NB4 (cell line): Measurements from ENCODE around the gene TRIP10.
A peak's percentile ranks its signal among the peaks of the same experiment; 100 is the strongest.

ENCODE experiments used
- DNase-seq: peaks from one replicate; pipeline ENCODE4 v3.0.0; 2010; ENCODE audit warnings: low read depth
- H3K4me3 ChIP-seq: one replicate; pipeline ENCODE4 v1.5.1; 2011; ENCODE audit warnings: mild to moderate bottlenecking, low read depth, low read length, moderate library complexity
- MYC ChIP-seq: IDR thresholded peaks from 2 replicates; pipeline ENCODE4 v1.6.1; 2011; ENCODE audit warnings: low read depth, low read length
- POLR2A ChIP-seq: IDR thresholded peaks from 2 replicates; pipeline ENCODE4 v1.6.1; 2011; ENCODE audit warnings: mild to moderate bottlenecking; ENCODE audit not compliant: insufficient read length; ENCODE audit errors: extremely low read depth
- TF ChIP-seq, protein P1 (sequence below): IDR thresholded peaks from 2 replicates; pipeline ENCODE4 v1.6.1; 2011; ENCODE audit warnings: low read depth, low read length
- TF ChIP-seq, protein P2 (sequence below): IDR thresholded peaks from one replicate; pipeline ENCODE4 v1.5.1; 2012; ENCODE audit warnings: low read depth, low read length

TRIP10 gene

DNA sequence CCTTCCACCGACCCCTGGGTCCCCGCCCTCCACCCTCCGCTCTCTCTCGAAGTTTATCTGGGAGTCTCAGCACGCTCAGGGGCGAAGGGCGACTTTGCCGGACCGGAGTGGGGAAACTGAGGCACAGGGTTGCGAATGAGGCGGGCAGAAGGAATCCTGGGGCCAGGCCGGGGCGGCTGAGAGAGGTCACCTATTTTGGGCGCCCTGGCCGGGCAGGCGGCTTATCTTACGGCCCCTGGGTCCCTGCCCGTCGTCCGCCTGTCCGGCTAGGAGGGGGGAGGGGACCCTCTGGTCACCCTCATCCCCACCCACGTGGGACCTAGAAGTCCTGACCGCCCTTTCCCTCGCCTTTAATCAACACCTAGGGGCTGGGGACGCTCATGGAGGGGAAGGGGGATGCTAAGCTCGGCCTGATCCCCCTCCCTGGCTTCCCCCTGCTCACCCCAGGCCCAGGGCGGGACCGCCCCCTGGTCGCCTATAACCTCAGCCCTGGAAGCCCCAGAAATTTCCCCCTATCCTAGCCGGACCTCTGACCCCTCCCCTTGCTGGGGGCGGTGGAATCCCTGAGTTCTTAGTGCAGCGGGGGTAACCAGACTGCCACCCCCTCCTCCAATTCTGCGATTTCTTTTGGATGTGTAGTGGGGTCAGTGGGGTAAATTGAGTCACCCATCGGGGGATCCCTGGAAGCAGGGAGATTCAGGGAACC lies 556 bp downstream of the TRIP10 start:
- TF ChIP-seq POLR2A, result no peak
- TF ChIP-seq, protein P1, sequence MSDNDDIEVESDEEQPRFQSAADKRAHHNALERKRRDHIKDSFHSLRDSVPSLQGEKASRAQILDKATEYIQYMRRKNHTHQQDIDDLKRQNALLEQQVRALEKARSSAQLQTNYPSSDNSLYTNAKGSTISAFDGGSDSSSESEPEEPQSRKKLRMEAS, result 0 out of 2 replicates have a peak, but pooled peaks have one; percentile 18
- DNase-seq, result peak; percentile 37
- peak overlapping the region; percentile 51 for H3K4me3 ChIP-seq

DNA sequence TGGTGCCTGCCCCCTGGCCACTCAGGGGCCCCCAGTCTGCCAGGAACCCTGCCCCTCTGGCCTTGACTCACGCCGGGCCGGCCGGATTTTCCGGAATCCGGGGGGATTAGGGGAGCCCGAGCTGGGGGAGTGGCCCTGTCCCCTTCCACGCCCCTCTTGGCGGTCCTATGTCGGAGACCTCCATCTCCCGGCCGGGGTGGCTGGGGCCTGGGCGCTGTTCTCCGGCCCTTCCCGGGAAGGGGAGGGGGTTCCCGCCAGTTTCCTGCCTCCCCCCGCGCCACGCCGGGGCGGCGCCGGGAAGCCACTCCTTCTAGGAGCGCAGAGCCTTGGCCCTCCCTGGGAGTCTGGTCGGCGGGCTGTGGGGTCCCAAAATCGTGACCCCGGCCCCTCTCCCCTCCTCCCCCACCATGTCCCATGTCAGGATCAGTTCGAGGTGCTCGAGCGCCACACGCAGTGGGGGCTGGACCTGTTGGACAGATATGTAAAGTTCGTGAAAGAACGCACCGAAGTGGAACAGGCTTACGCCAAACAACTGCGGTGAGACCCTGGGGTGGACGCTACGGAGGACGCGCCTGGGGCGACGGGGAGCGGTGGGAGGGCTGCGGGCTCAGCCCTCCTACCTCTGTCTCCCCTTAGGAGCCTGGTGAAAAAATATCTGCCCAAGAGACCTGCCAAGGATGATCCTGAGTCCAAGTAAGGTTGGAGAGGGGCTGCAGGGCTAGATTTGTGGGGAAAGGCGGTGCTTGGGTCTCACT lies 1.3 kb downstream of the TRIP10 start:
- peak; percentile 46 for DNase-seq
- TF ChIP-seq POLR2A (no peak), MYC (no peak)
- TF ChIP-seq, protein P2, sequence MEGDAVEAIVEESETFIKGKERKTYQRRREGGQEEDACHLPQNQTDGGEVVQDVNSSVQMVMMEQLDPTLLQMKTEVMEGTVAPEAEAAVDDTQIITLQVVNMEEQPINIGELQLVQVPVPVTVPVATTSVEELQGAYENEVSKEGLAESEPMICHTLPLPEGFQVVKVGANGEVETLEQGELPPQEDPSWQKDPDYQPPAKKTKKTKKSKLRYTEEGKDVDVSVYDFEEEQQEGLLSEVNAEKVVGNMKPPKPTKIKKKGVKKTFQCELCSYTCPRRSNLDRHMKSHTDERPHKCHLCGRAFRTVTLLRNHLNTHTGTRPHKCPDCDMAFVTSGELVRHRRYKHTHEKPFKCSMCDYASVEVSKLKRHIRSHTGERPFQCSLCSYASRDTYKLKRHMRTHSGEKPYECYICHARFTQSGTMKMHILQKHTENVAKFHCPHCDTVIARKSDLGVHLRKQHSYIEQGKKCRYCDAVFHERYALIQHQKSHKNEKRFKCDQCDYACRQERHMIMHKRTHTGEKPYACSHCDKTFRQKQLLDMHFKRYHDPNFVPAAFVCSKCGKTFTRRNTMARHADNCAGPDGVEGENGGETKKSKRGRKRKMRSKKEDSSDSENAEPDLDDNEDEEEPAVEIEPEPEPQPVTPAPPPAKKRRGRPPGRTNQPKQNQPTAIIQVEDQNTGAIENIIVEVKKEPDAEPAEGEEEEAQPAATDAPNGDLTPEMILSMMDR, result no peak
- TF ChIP-seq, protein P1, result no peak

DNA sequence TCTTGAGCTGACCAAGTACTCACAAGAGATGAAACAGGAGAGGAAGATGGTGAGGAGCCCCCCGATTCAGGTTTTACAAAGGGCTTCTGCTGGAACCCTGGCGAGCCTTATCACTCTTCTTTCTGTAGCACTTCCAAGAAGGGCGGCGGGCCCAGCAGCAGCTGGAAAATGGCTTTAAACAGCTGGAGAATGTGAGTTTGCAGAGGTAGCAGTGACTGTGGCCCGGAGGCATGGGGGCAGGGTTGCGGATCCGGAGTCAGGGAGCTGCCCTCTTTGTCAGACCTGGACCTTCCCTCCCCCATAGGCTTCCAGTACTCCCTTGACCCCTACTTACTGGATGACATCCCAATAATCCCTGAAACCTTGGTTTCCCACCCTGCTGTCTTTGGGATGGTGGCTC lies 3.6 kb downstream of the TRIP10 start:
- no peak for DNase-seq
- TF ChIP-seq, protein P1, result no peak
- TF ChIP-seq POLR2A, result no peak
- TF ChIP-seq, protein P2, result no peak
- no peak for TF ChIP-seq MYC
- no peak overlapping the region for H3K4me3 ChIP-seq

More for the DNA sequence above, 1.3 kb downstream of the TRIP10 start:
- peak overlapping the region; percentile 51 for H3K4me3 ChIP-seq

DNA sequence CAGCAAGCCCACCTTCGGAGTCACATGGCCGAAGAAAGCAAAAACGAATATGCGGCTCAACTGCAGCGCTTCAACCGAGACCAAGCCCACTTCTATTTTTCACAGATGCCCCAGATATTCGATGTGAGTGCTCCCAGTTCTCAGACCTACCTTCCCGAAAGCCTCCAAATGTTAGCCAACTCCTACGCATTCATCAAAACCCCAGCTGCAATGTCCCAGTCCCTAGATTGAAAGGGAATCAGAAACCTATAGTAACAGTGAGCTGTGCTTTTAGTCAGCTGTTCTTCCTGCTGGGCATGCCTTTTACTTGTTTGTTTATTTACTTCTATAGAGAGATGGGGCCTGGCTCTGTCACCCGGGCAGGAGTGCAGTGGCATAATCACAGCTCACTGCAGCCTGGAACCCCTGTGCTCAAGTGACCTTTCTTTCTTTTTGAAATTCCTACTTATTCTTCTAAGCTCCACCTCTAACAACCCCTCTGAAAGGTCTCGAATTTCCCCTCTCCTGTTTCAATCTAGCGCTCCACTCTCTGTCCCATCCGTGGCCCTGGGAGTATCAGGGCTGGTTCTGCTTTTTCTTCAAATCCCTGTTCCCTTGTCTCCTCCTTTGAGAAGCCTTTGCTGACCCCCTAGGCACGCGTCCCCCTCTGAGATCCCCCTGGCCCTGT lies 4.4 kb downstream of the TRIP10 start:
- H3K4me3 ChIP-seq, result no peak overlapping the region
- TF ChIP-seq, protein P1, result no peak
- TF ChIP-seq MYC, result no peak
- TF ChIP-seq, protein P2, result no peak
- TF ChIP-seq POLR2A, result no peak
- DNase-seq, result no peak

DNA sequence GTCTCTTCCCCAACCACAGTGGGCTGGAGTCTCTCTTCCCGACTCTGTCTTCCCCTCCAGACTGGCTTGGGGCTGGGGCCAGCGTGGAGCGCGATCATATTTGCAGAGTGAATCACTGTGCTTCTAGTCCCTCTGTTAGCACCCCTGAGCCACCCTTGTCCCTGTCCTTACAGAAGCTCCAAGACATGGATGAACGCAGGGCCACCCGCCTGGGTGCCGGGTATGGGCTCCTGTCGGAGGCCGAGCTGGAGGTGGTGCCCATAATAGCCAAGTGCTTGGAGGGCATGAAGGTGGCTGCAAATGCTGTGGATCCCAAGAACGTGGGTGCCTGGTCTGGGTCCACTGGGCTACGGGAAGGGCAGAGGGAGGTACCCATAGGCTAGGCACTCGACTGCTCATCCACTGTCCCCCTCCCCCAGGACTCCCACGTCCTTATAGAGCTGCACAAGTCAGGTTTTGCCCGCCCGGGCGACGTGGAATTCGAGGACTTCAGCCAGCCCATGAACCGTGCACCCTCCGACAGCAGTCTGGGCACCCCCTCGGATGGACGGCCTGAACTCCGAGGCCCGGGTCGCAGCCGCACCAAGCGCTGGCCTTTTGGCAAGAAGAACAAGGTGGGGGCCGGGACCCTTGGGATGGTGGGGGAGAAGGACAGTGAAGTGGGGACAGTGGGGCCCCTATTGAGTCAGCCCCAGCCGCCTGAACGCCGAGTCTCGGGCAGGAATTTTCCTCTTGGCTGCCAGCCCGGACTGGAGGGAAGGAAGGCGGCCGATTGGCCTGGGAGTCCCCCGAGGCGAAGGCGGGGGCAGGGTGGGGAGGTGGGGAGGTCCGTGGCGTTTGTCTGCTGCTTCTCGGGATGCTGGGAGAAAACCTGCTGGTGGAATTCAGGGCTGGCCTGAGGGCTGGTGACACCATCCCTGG lies 5.2 kb downstream of the TRIP10 start:
- no peak overlapping the region for H3K4me3 ChIP-seq
- TF ChIP-seq MYC (no peak), POLR2A (no peak)
- TF ChIP-seq, protein P2, result no peak
- TF ChIP-seq, protein P1, result no peak
- DNase-seq, result no peak
